Peyer's patch (tissue), 4 donors: ENCODE results near the gene DNM3. TPM values are rescaled to one million over a fixed set of nuclear protein-coding genes. Genes with fewer than 3 reads are reported as not detected.

Experiments
- DNase-seq, 3 donors: peaks; one replicate each; pipeline ENCODE4 v3.0.0-alpha.2; 2017 to 2019
- H3K27ac ChIP-seq, 4 donors: fragments of 200-600 bp; sonication (generic); one replicate each; pipeline ENCODE4 v1.5.1; 2016 to 2019
- H3K27me3 ChIP-seq, 2 donors: fragments of 200-600 bp; sonication (generic); one replicate each; pipeline ENCODE4 v1.5.1; 2019
- H3K36me3 ChIP-seq, 3 donors: fragments of 200-600 bp; sonication (generic); one replicate each; pipeline ENCODE4 v1.5.1; 2016 to 2019
- H3K4me1 ChIP-seq, 4 donors: fragments of 200-600 bp; sonication (generic); one replicate each; pipeline ENCODE4 v1.5.1; 2016 to 2019
- H3K4me3 ChIP-seq, 4 donors: fragments of 200-600 bp; sonication (generic); 1 replicate in 3 of 4; 2 replicates in 1 of 4; pipeline ENCODE4 v1.5.1; 2016 to 2019; ENCODE audit warnings: mild to moderate bottlenecking in 1 of 4
- H3K9me3 ChIP-seq, 4 donors: fragments of 200-600 bp; sonication (generic); one replicate each; pipeline ENCODE4 v1.5.1; 2016 to 2019; ENCODE audit warnings: mild to moderate bottlenecking in 1 of 4
- POLR2A ChIP-seq, 2 donors: fragments of 450-650 bp; IDR thresholded peaks; one replicate each; pipeline ENCODE4 v1.5.1; 2017; ENCODE audit warnings: antibody characterized with exemption in 2 of 2, mild to moderate bottlenecking in 2 of 2, moderate library complexity in 2 of 2
- total RNA-seq, 4 donors: library from RNA; depleted of rRNA; stranded (reverse); fragments of >200 nt; gene quantifications; one replicate each; pipeline ENCODE4 v1.1.0, GENCODE V29; 2016
- TF ChIP-seq, protein P1 (sequence below), 6 experiments: fragments of 450-650 bp in 4 of 6; fragments of 200-600 bp in 2 of 6; sonication (generic) in 1 of 6; IDR thresholded peaks; one replicate each; pipeline ENCODE4 v1.5.1; 2017 to 2019; ENCODE audit warnings: antibody characterized with exemption in 6 of 6, mild to moderate bottlenecking in 3 of 6, moderate library complexity in 1 of 6

DNM3 gene
- total RNA-seq, 4 donors from 2014 or later: 1.4 to 11.6 (median 2.0) TPM

DNA sequence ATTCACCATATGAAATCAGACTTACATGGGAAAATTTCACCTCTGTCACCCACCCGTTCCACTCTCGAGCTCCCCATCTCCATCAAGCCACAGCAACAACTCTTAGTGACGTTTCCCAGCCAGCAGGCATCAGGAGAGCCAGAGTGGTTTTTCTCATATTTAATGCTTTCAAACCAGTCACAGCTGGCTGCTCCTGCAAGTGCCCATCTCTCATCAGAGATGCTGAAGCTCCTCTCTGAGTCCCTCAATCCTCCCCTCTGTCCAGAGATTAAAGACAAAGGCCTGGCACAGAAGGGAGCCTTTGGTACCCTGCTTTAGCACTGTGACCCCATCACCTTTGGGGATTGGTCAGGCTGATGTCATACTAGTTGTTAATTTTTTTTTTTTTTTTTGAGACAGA is 277.3 kb downstream of the DNM3 start:
- Histone ChIP-seq H3K27ac (no peak overlapping the region), H3K4me1 (no peaks in the 10 kb centered on the region), H3K4me3 (no peak overlapping the region), H3K36me3 (no peaks in the 10 kb centered on the region), H3K9me3 (no peaks in the 10 kb centered on the region), H3K27me3 (no peaks in the 10 kb centered on the region)
- TF ChIP-seq POLR2A (IDR thresholded peaks at IDR 0.05): no peak
- TF ChIP-seq, protein P1, sequence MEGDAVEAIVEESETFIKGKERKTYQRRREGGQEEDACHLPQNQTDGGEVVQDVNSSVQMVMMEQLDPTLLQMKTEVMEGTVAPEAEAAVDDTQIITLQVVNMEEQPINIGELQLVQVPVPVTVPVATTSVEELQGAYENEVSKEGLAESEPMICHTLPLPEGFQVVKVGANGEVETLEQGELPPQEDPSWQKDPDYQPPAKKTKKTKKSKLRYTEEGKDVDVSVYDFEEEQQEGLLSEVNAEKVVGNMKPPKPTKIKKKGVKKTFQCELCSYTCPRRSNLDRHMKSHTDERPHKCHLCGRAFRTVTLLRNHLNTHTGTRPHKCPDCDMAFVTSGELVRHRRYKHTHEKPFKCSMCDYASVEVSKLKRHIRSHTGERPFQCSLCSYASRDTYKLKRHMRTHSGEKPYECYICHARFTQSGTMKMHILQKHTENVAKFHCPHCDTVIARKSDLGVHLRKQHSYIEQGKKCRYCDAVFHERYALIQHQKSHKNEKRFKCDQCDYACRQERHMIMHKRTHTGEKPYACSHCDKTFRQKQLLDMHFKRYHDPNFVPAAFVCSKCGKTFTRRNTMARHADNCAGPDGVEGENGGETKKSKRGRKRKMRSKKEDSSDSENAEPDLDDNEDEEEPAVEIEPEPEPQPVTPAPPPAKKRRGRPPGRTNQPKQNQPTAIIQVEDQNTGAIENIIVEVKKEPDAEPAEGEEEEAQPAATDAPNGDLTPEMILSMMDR (IDR thresholded peaks at IDR 0.05): no peak
- no peak for DNase-seq

DNA sequence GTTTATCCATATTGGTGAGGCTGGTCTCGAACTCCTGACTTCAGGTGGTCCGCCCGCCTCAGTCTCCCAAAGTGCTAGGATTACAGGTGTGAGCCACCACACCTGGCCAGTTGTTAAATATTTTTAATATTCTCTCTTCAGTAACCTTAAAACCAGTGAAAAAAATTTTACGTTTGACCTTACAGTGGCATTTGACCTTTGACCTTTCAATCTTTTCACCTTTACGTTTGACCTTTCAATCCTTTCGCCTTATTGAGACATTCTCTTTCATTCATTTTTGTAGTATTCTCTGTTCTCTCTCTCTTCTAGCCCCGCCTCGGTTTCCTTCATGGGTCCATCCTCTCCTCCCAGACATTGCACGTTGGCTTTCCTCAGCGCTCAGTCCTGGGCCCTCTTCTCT is 277.9 kb downstream of the DNM3 start:
- no peak for DNase-seq
- no peaks in the 10 kb centered on the region for H3K27me3 ChIP-seq
- H3K36me3 ChIP-seq: no peaks in the 10 kb centered on the region
- H3K27ac ChIP-seq: no peak overlapping the region
- no peak overlapping the region for H3K4me3 ChIP-seq
- TF ChIP-seq, protein P1 (IDR thresholded peaks at IDR 0.05): no peak
- TF ChIP-seq POLR2A (IDR thresholded peaks at IDR 0.05): no peak
- H3K9me3 ChIP-seq: no peaks in the 10 kb centered on the region
- no peaks in the 10 kb centered on the region for H3K4me1 ChIP-seq

DNA sequence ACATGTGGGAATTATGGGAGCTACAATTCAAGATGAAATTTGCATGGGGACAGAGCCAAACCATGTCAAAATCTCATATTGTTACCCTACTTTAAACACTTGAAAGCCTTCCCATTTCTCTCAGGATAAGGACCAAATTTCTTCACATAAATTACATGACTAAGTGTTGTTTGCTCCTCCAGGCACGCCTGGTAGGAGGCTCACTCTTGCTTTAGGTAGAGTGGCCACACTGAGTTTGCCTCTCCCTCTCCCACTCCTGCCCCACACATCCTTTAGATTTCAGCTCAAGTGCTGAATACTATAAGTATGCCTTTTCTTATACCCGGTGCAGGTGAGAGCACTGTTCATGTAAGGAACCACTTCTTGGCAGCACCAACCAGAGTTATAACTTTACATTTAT is 279.1 kb downstream of the DNM3 start:
- no peak for TF ChIP-seq POLR2A (IDR thresholded peaks at IDR 0.05)
- TF ChIP-seq, protein P1 (IDR thresholded peaks at IDR 0.05): no peak
- no peaks in the 10 kb centered on the region for H3K9me3 ChIP-seq
- no peak overlapping the region for H3K27ac ChIP-seq
- DNase-seq: no peak
- no peaks in the 10 kb centered on the region for H3K36me3 ChIP-seq
- no peak overlapping the region for H3K4me3 ChIP-seq
- no peaks in the 10 kb centered on the region for H3K27me3 ChIP-seq
- H3K4me1 ChIP-seq: no peaks in the 10 kb centered on the region

DNA sequence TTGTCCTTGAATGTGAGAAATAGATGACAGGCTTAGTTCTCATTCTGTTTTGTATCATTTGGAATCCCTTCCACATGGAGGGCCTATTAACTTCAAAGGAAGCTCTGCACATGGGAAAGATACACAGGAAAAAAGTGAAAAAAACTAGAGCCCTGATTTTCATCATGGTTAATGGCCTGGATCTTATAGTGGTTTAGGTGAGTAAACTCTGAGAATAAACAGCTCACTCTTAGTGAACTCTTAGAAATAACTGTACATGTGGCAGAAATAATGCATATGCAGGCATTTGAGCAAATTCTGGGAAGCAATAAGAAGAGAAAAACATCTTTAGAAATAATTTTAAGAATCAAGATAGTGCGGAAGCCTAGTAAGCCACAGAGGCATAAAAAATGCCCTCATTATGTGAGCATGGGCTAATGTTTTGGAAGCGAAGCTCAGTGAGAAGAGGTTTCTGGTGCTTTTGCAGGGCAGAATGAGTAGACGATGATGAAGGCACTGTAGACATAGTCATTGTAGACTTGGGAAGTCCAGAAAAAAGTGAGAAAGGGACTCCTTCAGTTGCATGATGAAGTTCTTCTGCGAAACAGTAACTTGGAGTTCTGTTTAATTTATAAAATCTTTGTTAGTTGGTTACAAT is 279.9 kb downstream of the DNM3 start:
- Histone ChIP-seq H3K27me3 (no peaks in the 10 kb centered on the region), H3K36me3 (no peaks in the 10 kb centered on the region), H3K27ac (no peak overlapping the region), H3K9me3 (no peaks in the 10 kb centered on the region), H3K4me1 (no peaks in the 10 kb centered on the region), H3K4me3 (no peak overlapping the region)
- DNase-seq: no peak
- no peak for TF ChIP-seq POLR2A (IDR thresholded peaks at IDR 0.05)
- TF ChIP-seq, protein P1 (IDR thresholded peaks at IDR 0.05): no peak

DNA sequence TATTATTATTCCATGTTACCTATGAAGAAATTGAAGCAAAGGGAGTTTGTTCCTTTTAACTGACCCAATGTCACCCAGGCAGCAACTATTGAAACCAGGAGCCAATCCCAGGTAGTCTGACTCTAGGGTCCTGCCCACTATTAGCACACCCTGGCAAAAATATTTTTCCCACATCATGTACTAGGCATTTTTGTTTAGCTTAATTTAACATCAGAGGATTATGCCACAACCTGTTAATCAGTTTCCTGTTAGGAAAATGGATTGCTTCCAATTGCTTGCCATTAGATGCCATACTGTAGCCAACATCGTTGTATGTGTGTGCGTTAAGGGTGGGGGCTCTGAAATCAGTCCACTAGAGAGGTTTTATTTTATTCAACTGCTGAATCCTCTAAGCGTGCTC is 281.1 kb downstream of the DNM3 start:
- no peaks in the 10 kb centered on the region for H3K27me3 ChIP-seq
- H3K9me3 ChIP-seq: no peaks in the 10 kb centered on the region
- TF ChIP-seq, protein P1 (IDR thresholded peaks at IDR 0.05): no peak
- TF ChIP-seq POLR2A (IDR thresholded peaks at IDR 0.05): no peak
- DNase-seq: no peak
- H3K4me3 ChIP-seq: no peak overlapping the region
- no peaks in the 10 kb centered on the region for H3K36me3 ChIP-seq
- no peaks in the 10 kb centered on the region for H3K4me1 ChIP-seq
- no peak overlapping the region for H3K27ac ChIP-seq

DNA sequence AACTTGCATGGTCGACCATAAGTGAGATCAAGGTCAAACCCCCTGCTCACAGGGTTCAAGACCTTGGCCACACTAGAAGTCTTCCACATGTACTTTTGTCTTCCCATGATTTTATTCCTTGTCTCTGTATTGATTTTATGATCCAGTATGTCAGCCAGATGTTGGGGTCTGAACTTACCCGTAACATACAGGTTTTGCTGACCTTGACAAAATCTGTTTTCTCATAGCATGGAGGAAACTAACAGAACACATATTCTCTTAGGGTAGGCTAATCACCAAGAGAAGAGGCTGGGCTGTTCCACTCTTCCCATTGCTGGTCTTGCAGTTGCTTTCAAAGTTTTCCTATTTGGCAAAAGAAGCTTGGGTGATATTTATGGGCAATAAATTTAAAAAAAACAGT is 284.0 kb downstream of the DNM3 start:
- no peaks in the 10 kb centered on the region for H3K4me1 ChIP-seq

More for the DNA sequence above, 284.0 kb downstream of the DNM3 start:
- Histone ChIP-seq H3K27me3 (no peaks in the 10 kb centered on the region), H3K36me3 (no peaks in the 10 kb centered on the region), H3K27ac (no peak overlapping the region), H3K9me3 (no peaks in the 10 kb centered on the region), H3K4me3 (no peak overlapping the region)
- no peak for TF ChIP-seq POLR2A (IDR thresholded peaks at IDR 0.05)
- TF ChIP-seq, protein P1 (IDR thresholded peaks at IDR 0.05): no peak
- no peak for DNase-seq
